CD4-positive, alpha-beta T cell treated with Interleukin-6 at 100 ng/mL for 8 hours (primary cell): ENCODE data around the gene BCL2L11.

ENCODE experiments used
- DNase-seq: peaks from one replicate; pipeline ENCODE4 v3.0.0-alpha.2; 2020; ENCODE audit warnings: mixed read lengths, low spot score

The BCL2L11 gene

GRCh38 chr2:111168528-111169239, 48.0 kb downstream of the BCL2L11 start:
- DNase-seq: peak; percentile 30

GRCh38 chr2:111169268-111169667, 48.6 kb downstream of the BCL2L11 start:
- DNase-seq: no peak

- no peak for DNase-seq
These were observed 49.2 kb downstream of the BCL2L11 start for GRCh38 chr2:111169924-111170323.

- DNase-seq: no peak
These were observed 50.7 kb downstream of the BCL2L11 start for GRCh38 chr2:111171337-111171930.

- no peak for DNase-seq
These were observed 52.0 kb downstream of the BCL2L11 start for GRCh38 chr2:111172666-111173065.

GRCh38 chr2:111173338-111173737, 52.6 kb downstream of the BCL2L11 start:
- DNase-seq: no peak

- no peak for DNase-seq
These were observed 53.1 kb downstream of the BCL2L11 start for GRCh38 chr2:111173856-111174255.

- DNase-seq: no peak
These were observed 54.9 kb downstream of the BCL2L11 start for GRCh38 chr2:111175615-111176014.

GRCh38 chr2:111176388-111176787, 55.7 kb downstream of the BCL2L11 start:
- DNase-seq: no peak

- DNase-seq: no peak
These were observed 56.2 kb downstream of the BCL2L11 start for GRCh38 chr2:111176867-111177266.

- no peak for DNase-seq
These were observed 57.6 kb downstream of the BCL2L11 start for GRCh38 chr2:111178296-111178695.

GRCh38 chr2:111178730-111179405, 58.2 kb downstream of the BCL2L11 start:
- no peak for DNase-seq

- DNase-seq: no peak
These were observed 61.4 kb downstream of the BCL2L11 start for GRCh38 chr2:111182121-111182520.

- DNase-seq: no peak
These were observed 62.0 kb downstream of the BCL2L11 start for GRCh38 chr2:111182740-111183139.

- no peak for DNase-seq
These were observed 64.1 kb downstream of the BCL2L11 start for GRCh38 chr2:111184725-111185310.

- DNase-seq: no peak
These were observed 64.8 kb downstream of the BCL2L11 start for GRCh38 chr2:111185361-111186022.

- DNase-seq: no peak
These were observed 65.5 kb downstream of the BCL2L11 start for GRCh38 chr2:111186121-111186715.

- DNase-seq: no peak
These were observed 66.2 kb downstream of the BCL2L11 start for GRCh38 chr2:111186933-111187332.

GRCh38 chr2:111188681-111189080, 68.0 kb downstream of the BCL2L11 start:
- no peak for DNase-seq

- DNase-seq: no peak
These were observed 68.4 kb downstream of the BCL2L11 start for GRCh38 chr2:111189106-111189505.

- no peak for DNase-seq
These were observed 70.3 kb downstream of the BCL2L11 start for GRCh38 chr2:111190816-111191540.
